Hepatocyte (in vitro differentiated cells): ENCODE measurements around the gene ADD2.

ENCODE experiments used
- CTCF ChIP-seq: fragments of 200-600 bp; sonication (generic); IDR thresholded peaks from 2 replicates; pipeline ENCODE4 v1.5.1; 2016; ENCODE audit warnings: antibody characterized with exemption, mild to moderate bottlenecking; ENCODE audit not compliant: poor library complexity
- EZH2 ChIP-seq: fragments of 200-600 bp; sonication (generic); IDR thresholded peaks from 2 replicates; pipeline ENCODE4 v1.6.1; 2016; ENCODE audit warnings: antibody characterized with exemption, mild to moderate bottlenecking, borderline replicate concordance
- EZH2phosphoT487 ChIP-seq: fragments of 200-600 bp; sonication (generic); IDR thresholded peaks from one replicate; pipeline ENCODE4 v1.6.1; 2018; ENCODE audit warnings: antibody characterized with exemption, mild to moderate bottlenecking, low read depth, moderate library complexity; ENCODE audit not compliant: unreplicated experiment, severe bottlenecking

- no peak for TF ChIP-seq CTCF
- no peak for TF ChIP-seq EZH2
- no peak for TF ChIP-seq EZH2phosphoT487
These were observed 38.6 kb upstream of the ADD2 start for GRCh38 chr2:70806620-70807019.
